Mucosa of descending colon (tissue), 3 donors: Measurements from ENCODE around the gene SORCS2. TPM values are rescaled to one million over a fixed set of nuclear protein-coding genes. Genes with fewer than 3 reads are reported as not detected.

Experiments used
- ATAC-seq: fragments of 200-7000 bp; cut with Tn5 transposase; one replicate; pipeline ENCODE4 v1.9.1; 2020; ENCODE audit warnings: mild to moderate bottlenecking, moderate library complexity
- DNase-seq, 3 donors: peaks; one replicate each; pipeline ENCODE4 v3.0.0-alpha.2; 2020
- H3K36me3 ChIP-seq: fragments of 200-600 bp; one replicate; pipeline ENCODE4 v1.8.0; 2021; ENCODE audit warnings: low read depth, mild to moderate bottlenecking
- H3K4me1 ChIP-seq: fragments of 200-600 bp; one replicate; pipeline ENCODE4 v1.8.0; 2021; ENCODE audit warnings: low read depth, mild to moderate bottlenecking
- H3K4me3 ChIP-seq: fragments of 200-600 bp; one replicate; pipeline ENCODE4 v1.8.0; 2021; ENCODE audit warnings: mild to moderate bottlenecking
- H3K9me3 ChIP-seq: fragments of 200-600 bp; one replicate; pipeline ENCODE4 v1.8.0; 2021; ENCODE audit warnings: mild to moderate bottlenecking
- CTCF ChIP-seq: fragments of 200-600 bp; IDR thresholded peaks from one replicate; pipeline ENCODE4 v1.8.0; 2022; ENCODE audit warnings: antibody characterized with exemption, mild to moderate bottlenecking
- intact Hi-C, 2 donors: fragments of 100-400 bp; cut with DNase I in 1 of 2; cut with micrococcal nuclease in 1 of 2; formaldehyde crosslinking; loops; one replicate each; pipeline versions ENCODE4 v1.11.0 to v1.11.1; 2022; cut with DNase I, micrococcal nuclease
- total RNA-seq, 3 donors: library from RNA; stranded (reverse); fragmentation: NEBNext Ultra II Directional in 2 of 3; extraction: Animal tissue kit (Norgen Biotek cat#: 25700) in 2 of 3; gene quantifications; one replicate each; pipeline versions ENCODE4 v1.2.1 to v1.2.4, GENCODE V29; 2021 to 2023
- donor health status: DM: no; HTN: no; CAD: no; lungs with moderate emphysema.
- donor health status: DM: no; HTN: no; CAD: no.
- donor health status: DM: no; HTN: yes; CAD: no.

The SORCS2 gene
- total RNA-seq, 3 donors from 2014 or later, result 0.20 to 3.1 (median 1.5) TPM

GRCh38 chr4:7516096-7516772 is 323.9 kb downstream of the SORCS2 start:
- no peak overlapping the region for H3K4me3 ChIP-seq
- DNase-seq (no peak), ATAC-seq (peak; percentile 16)
- intact Hi-C loops, result no loop called here
- H3K36me3 ChIP-seq, result no peaks in the 10 kb centered on the region
- no peak for TF ChIP-seq CTCF
- H3K9me3 ChIP-seq, result no peaks in the 10 kb centered on the region
- H3K4me1 ChIP-seq, result no peaks in the 10 kb centered on the region

GRCh38 chr4:7516773-7517144 is 324.4 kb downstream of the SORCS2 start:
- ATAC-seq (no peak), DNase-seq (no peak)
- no peaks in the 10 kb centered on the region for H3K9me3 ChIP-seq
- no peaks in the 10 kb centered on the region for H3K36me3 ChIP-seq
- intact Hi-C loops, result no loop called here
- no peaks in the 10 kb centered on the region for H3K4me1 ChIP-seq
- TF ChIP-seq CTCF, result no peak
- H3K4me3 ChIP-seq, result no peak overlapping the region

- H3K4me3 ChIP-seq, result no peak overlapping the region
- no peak for TF ChIP-seq CTCF
- ATAC-seq, result no peak
- no peaks in the 10 kb centered on the region for H3K4me1 ChIP-seq
- H3K36me3 ChIP-seq, result no peaks in the 10 kb centered on the region
- intact Hi-C loops, result no loop called here
- DNase-seq, result no peak
- no peaks in the 10 kb centered on the region for H3K9me3 ChIP-seq
These were observed 326.7 kb downstream of the SORCS2 start for GRCh38 chr4:7518871-7519637.

GRCh38 chr4:7519638-7520376 is 327.5 kb downstream of the SORCS2 start:
- H3K36me3 ChIP-seq, result no peaks in the 10 kb centered on the region
- intact Hi-C loops, result no loop called here
- H3K9me3 ChIP-seq, result no peaks in the 10 kb centered on the region
- H3K4me3 ChIP-seq, result no peak overlapping the region
- DNase-seq (no peak), ATAC-seq (no peak)
- no peaks in the 10 kb centered on the region for H3K4me1 ChIP-seq
- no peak for TF ChIP-seq CTCF

- no peaks in the 10 kb centered on the region for H3K9me3 ChIP-seq
- TF ChIP-seq CTCF, result no peak
- ATAC-seq, result no peak
- no peaks in the 10 kb centered on the region for H3K36me3 ChIP-seq
- no peak for DNase-seq
- H3K4me1 ChIP-seq, result no peaks in the 10 kb centered on the region
- intact Hi-C loops, result no loop called here
- no peak overlapping the region for H3K4me3 ChIP-seq
These were observed 329.3 kb downstream of the SORCS2 start for GRCh38 chr4:7521666-7522065.
